Liver (tissue), 3 donors: ENCODE data around the gene BLOC1S1.

Experiments
- CTCF ChIP-seq: fragments of 150-350 bp; IDR thresholded peaks from 2 replicates; pipeline ENCODE4 v1.5.1; 2017; ENCODE audit warnings: improper control_type of control experiment, low read depth, low read length; ENCODE audit not compliant: missing input control
- GABPA ChIP-seq, 2 donors: IDR thresholded peaks in 1 of 2; conservative IDR thresholded peaks in 1 of 2; 2 replicates each; pipeline ENCODE4 v1.6.1; 2016; ENCODE audit warnings: antibody characterized with exemption in 2 of 2, mild to moderate bottlenecking in 1 of 2, moderate library complexity in 1 of 2
- HNF4A ChIP-seq, 2 donors: conservative IDR thresholded peaks; 2 replicates each; pipeline ENCODE4 v1.6.1; 2016; ENCODE audit warnings: antibody characterized with exemption in 2 of 2, mild to moderate bottlenecking in 2 of 2
- JUND ChIP-seq, 2 donors: IDR thresholded peaks; 2 replicates each; pipeline ENCODE4 v1.6.1; 2016; ENCODE audit warnings: antibody characterized with exemption in 2 of 2
- MAX ChIP-seq: IDR thresholded peaks from 2 replicates; pipeline ENCODE4 v1.6.1; 2016; ENCODE audit warnings: antibody characterized with exemption
- NR2F2 ChIP-seq: IDR thresholded peaks from 2 replicates; pipeline ENCODE4 v1.6.1; 2016; ENCODE audit warnings: antibody characterized with exemption
- RAD21 ChIP-seq, 2 donors: IDR thresholded peaks; 2 replicates each; pipeline ENCODE4 v1.6.1; 2016; ENCODE audit warnings: antibody characterized with exemption in 2 of 2, mild to moderate bottlenecking in 2 of 2
- REST ChIP-seq: IDR thresholded peaks from 2 replicates; pipeline ENCODE4 v1.6.1; 2016; ENCODE audit warnings: antibody characterized with exemption, mild to moderate bottlenecking
- SP1 ChIP-seq: IDR thresholded peaks from 2 replicates; pipeline ENCODE4 v1.6.1; 2018; ENCODE audit warnings: antibody characterized with exemption, mild to moderate bottlenecking
- YY1 ChIP-seq: IDR thresholded peaks from 2 replicates; pipeline ENCODE4 v1.6.1; 2016; ENCODE audit warnings: antibody characterized with exemption, mild to moderate bottlenecking
- ZBTB33 ChIP-seq: IDR thresholded peaks from 2 replicates; pipeline ENCODE4 v1.6.1; 2016; ENCODE audit warnings: antibody characterized with exemption
- TF ChIP-seq, protein P1 (sequence below): IDR thresholded peaks from 2 replicates; pipeline ENCODE4 v1.6.1; 2016; ENCODE audit warnings: antibody characterized with exemption
- donor health status: healthy.
- donor health status: healthy.

DNA sequence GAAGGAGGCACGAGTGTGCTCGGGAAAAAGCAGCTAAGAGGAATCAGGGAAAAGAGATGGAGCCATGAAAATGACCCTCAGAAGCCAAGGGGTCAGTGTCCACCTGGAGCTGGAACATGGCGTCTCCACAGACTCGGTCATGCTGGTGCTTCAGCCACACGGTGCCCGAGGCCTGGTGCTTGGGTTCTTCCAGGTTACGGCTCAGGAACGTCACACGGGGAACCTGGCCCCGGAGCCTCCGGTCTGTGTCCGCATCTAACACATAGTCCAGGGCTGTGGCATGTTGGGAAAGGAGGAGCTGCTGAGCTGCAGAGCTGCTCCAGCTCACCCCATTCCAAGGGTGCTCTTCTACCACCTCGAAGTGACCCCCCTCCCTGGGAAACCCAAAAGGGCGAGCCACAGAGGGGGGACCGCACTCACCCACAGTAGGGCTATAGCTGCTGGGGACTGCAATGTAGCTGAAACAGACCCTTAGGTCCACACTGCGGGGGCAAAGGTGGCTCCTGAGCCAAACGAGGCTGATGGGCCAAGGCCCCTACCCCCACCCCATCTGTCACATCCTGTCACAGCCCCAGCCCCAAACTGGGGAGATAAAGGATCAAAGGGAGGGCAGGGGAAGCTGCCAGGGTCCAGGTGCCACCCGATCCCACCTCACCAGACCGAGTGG, 18.9 kb upstream of the BLOC1S1 start:
- TF ChIP-seq CTCF (no peak), RAD21 (IDR thresholded peaks at IDR 0.05) (no peak), REST (no peak), NR2F2 (no peak), GABPA (IDR thresholded peaks at IDR 0.05 in 1 of 2, conservative IDR thresholded peaks at IDR 0.05 in 1 of 2) (no peak), MAX (no peak), SP1 (no peak), ZBTB33 (no peak), HNF4A (conservative IDR thresholded peaks at IDR 0.05) (no peak), YY1 (no peak), JUND (IDR thresholded peaks at IDR 0.05) (no peak)
- TF ChIP-seq, protein P1, sequence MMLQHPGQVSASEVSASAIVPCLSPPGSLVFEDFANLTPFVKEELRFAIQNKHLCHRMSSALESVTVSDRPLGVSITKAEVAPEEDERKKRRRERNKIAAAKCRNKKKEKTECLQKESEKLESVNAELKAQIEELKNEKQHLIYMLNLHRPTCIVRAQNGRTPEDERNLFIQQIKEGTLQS: no peak
